ENCODE measurements around the gene CDK13.

The CDK13 gene

GRCh38 chr7:40043164-40043563 is 93.1 kb downstream of the CDK13 start:
- H3K27me3 Mint-ChIP-seq (ENCODE audit: low read depth): no peaks in the 10 kb centered on the region
- no peak overlapping the region for H3K27ac Mint-ChIP-seq
- H3K9me3 Mint-ChIP-seq: no peaks in the 10 kb centered on the region
- no peaks in the 10 kb centered on the region for H3K4me1 Mint-ChIP-seq
- no peak for TF ChIP-seq CTCF (IDR thresholded peaks at IDR 0.05; ENCODE audit: unreplicated experiment in 3 of 3)
- H3K4me3 Mint-ChIP-seq: no peak overlapping the region
- H3K36me3 Mint-ChIP-seq (ENCODE audit: low read depth): peaks cover 19% of the 10 kb centered on the region

- Mint-ChIP-seq H3K27me3 (ENCODE audit: low read depth) (no peaks in the 10 kb centered on the region), H3K9me3 (no peaks in the 10 kb centered on the region), H3K4me1 (no peaks in the 10 kb centered on the region), H3K36me3 (ENCODE audit: low read depth) (peaks cover 13% of the 10 kb centered on the region), H3K4me3 (no peak overlapping the region), H3K27ac (no peak overlapping the region)
- TF ChIP-seq CTCF (IDR thresholded peaks at IDR 0.05; ENCODE audit: unreplicated experiment in 3 of 3): no peak
These were observed 97.6 kb downstream of the CDK13 start for GRCh38 chr7:40047661-40048060.

GRCh38 chr7:40057292-40057691 is 107.2 kb downstream of the CDK13 start:
- Mint-ChIP-seq H3K4me3 (no peak overlapping the region), H3K36me3 (ENCODE audit: low read depth) (peaks cover 17% of the 10 kb centered on the region), H3K4me1 (no peaks in the 10 kb centered on the region), H3K9me3 (no peaks in the 10 kb centered on the region), H3K27me3 (ENCODE audit: low read depth) (no peaks in the 10 kb centered on the region), H3K27ac (no peak overlapping the region)
- TF ChIP-seq CTCF (IDR thresholded peaks at IDR 0.05; ENCODE audit: unreplicated experiment in 3 of 3): no peak

- Mint-ChIP-seq H3K4me1 (no peaks in the 10 kb centered on the region), H3K4me3 (no peak overlapping the region), H3K36me3 (ENCODE audit: low read depth) (peaks cover 23% of the 10 kb centered on the region), H3K9me3 (no peaks in the 10 kb centered on the region), H3K27me3 (ENCODE audit: low read depth) (no peaks in the 10 kb centered on the region), H3K27ac (no peak overlapping the region)
- TF ChIP-seq CTCF (IDR thresholded peaks at IDR 0.05; ENCODE audit: unreplicated experiment in 3 of 3): no peak
These were observed 108.0 kb downstream of the CDK13 start for GRCh38 chr7:40058026-40058425.

GRCh38 chr7:40058636-40059035 is 108.6 kb downstream of the CDK13 start:
- no peak overlapping the region for H3K27ac Mint-ChIP-seq
- no peaks in the 10 kb centered on the region for H3K27me3 Mint-ChIP-seq (ENCODE audit: low read depth)
- H3K9me3 Mint-ChIP-seq: no peaks in the 10 kb centered on the region
- peaks cover 26% of the 10 kb centered on the region for H3K36me3 Mint-ChIP-seq (ENCODE audit: low read depth)
- TF ChIP-seq CTCF (IDR thresholded peaks at IDR 0.05; ENCODE audit: unreplicated experiment in 3 of 3): no peak
- no peak overlapping the region for H3K4me3 Mint-ChIP-seq
- no peaks in the 10 kb centered on the region for H3K4me1 Mint-ChIP-seq

- peaks cover 26% of the 10 kb centered on the region for H3K36me3 Mint-ChIP-seq (ENCODE audit: low read depth)
- H3K4me1 Mint-ChIP-seq: no peaks in the 10 kb centered on the region
- no peaks in the 10 kb centered on the region for H3K9me3 Mint-ChIP-seq
- no peak for TF ChIP-seq CTCF (IDR thresholded peaks at IDR 0.05; ENCODE audit: unreplicated experiment in 3 of 3)
- H3K27ac Mint-ChIP-seq: no peak overlapping the region
- no peak overlapping the region for H3K4me3 Mint-ChIP-seq
- no peaks in the 10 kb centered on the region for H3K27me3 Mint-ChIP-seq (ENCODE audit: low read depth)
These were observed 109.0 kb downstream of the CDK13 start for GRCh38 chr7:40059057-40059456.
